ENCODE results near the gene ZNF75A. TPM values are rescaled to one million over a fixed set of nuclear protein-coding genes. Genes with fewer than 3 reads are reported as not detected.
A peak's percentile ranks its signal among the peaks of the same experiment; 100 is the strongest.

The ZNF75A gene
- total and polyA plus RNA-seq, 9 of the 15 experiments (the other 6 are each of a cell fraction or from before 2014, with no cell fraction given) = 7.2 to 24.5 (median 17.1) TPM

- TF ChIP-seq EP400 (IDR thresholded peaks at IDR 0.05) (peak; percentile 96), SIRT6 (IDR thresholded peaks at IDR 0.05; ENCODE audit: low read depth, low read length) (no peak), ZNF324 (CRISPR knock-in tag; IDR thresholded peaks at IDR 0.05) (no peak; the same call in 1 of the 2 replicates), KAT2B (IDR thresholded peaks at IDR 0.05; ENCODE audit: low read depth, low read length) (no peak), EZH2 (IDR thresholded peaks at IDR 0.05; ENCODE audit: borderline replicate concordance, low read depth, low read length) (no peak), ZBTB12 (CRISPR knock-in tag; IDR thresholded peaks at IDR 0.05) (peak; percentile 91), CLOCK (CRISPR knock-in tag; IDR thresholded peaks at IDR 0.05; ENCODE audit: borderline replicate concordance) (no peak), POU5F1 (IDR thresholded peaks at IDR 0.05; ENCODE audit: borderline replicate concordance, low read depth, low read length, partially characterized antibody) (peak; percentile 30), HDAC1 (IDR thresholded peaks at IDR 0.05) (peak in 1 of 2 experiments; percentile 79; a peak in 2 of 4 replicates), REST (IDR thresholded peaks at IDR 0.05; ENCODE audit: borderline replicate concordance) (peak; percentile 63), REST (CRISPR knock-in tag; IDR thresholded peaks at IDR 0.05; ENCODE audit: low read depth) (0 out of 2 replicates have a peak, but pooled peaks have one; percentile 11), POLR2B (IDR thresholded peaks at IDR 0.05; ENCODE audit: low read depth, partially characterized antibody) (peak; percentile 76), IRF2 (CRISPR knock-in tag; IDR thresholded peaks at IDR 0.05) (no peak)
Measured at GRCh38 chr16:3282730-3283542, 22.4 kb upstream of the ZNF75A start, which contains the start of gene ZNF263 (continued).
